SK-N-SH (cell line): Measurements from ENCODE around the gene HOXA2. TPM values are rescaled to one million over a fixed set of nuclear protein-coding genes. Genes with fewer than 3 reads are reported as not detected.

Source experiments
- CTCF ChIA-PET: fragments of 300-600, 350-600 bp; formaldehyde crosslinking; extraction: SDS; loops from one replicate; lab custom pipeline; 2021; lab: Yijun Ruan, JAX
- POLR2A ChIA-PET: fragments of 350-600 bp; sonication (Branson Sonifier 250); formaldehyde crosslinking; extraction: SDS; loops from one replicate; lab custom pipeline; 2020; ENCODE audit warnings: antibody characterized with exemption, inconsistent platforms; lab: Yijun Ruan, JAX
- DNase-seq: peaks from one replicate; pipeline ENCODE4 v3.0.0; 2012
- H2AFZ ChIP-seq: fragments of 200-600 bp; sonication (generic); 2 replicates; pipeline ENCODE4 v1.8.1; 2016; ENCODE audit warnings: antibody characterized with exemption, mild to moderate bottlenecking, low read depth
- H3F3A ChIP-seq: fragments of 200-600 bp; sonication (generic); replicated peaks from 2 replicates; pipeline ENCODE3; 2016; ENCODE audit warnings: antibody characterized with exemption, mild to moderate bottlenecking; ENCODE audit not compliant: insufficient read depth
- H3K27ac ChIP-seq, 2 experiments: fragments of 200-500 bp in 1 of 2; fragments of 200-600 bp in 1 of 2; sonication (Bioruptor generic) in 1 of 2; sonication (generic), shearing (Covaris generic) in 1 of 2; 2 replicates each; pipeline versions ENCODE4 v1.5.1 to v1.6.1; 2014 to 2016; ENCODE audit warnings: low read depth in 2 of 2, inconsistent platforms in 1 of 2, low read length in 1 of 2, mild to moderate bottlenecking in 1 of 2, mixed read lengths in 1 of 2
- H3K27me3 ChIP-seq: fragments of 200-600 bp; sonication (generic), shearing (Covaris generic); 2 replicates; pipeline ENCODE4 v1.6.1; 2016; ENCODE audit warnings: mixed run types; ENCODE audit not compliant: insufficient read depth
- H3K36me3 ChIP-seq, 2 experiments: fragments of 200-500 bp in 1 of 2; fragments of 200-600 bp in 1 of 2; sonication (Bioruptor generic) in 1 of 2; sonication (generic) in 1 of 2; replicated peaks in 1 of 2; 2 replicates each; pipeline versions ENCODE3 to v1.5.1; 2014 to 2016; ENCODE audit warnings: low read length in 1 of 2, mild to moderate bottlenecking in 1 of 2; ENCODE audit not compliant: insufficient read depth in 2 of 2, control insufficient read depth in 1 of 2
- H3K4me1 ChIP-seq, 2 experiments: fragments of 200-500 bp in 1 of 2; fragments of 200-600 bp in 1 of 2; sonication (Bioruptor generic) in 1 of 2; sonication (generic), shearing (Covaris generic) in 1 of 2; 2 replicates each; pipeline versions ENCODE4 v1.5.1 to v1.6.1; 2014 to 2016; ENCODE audit warnings: low read depth in 1 of 2, low read length in 1 of 2, mixed run types in 1 of 2; ENCODE audit not compliant: insufficient read depth in 2 of 2, control insufficient read depth in 1 of 2
- H3K4me2 ChIP-seq: fragments of 200-600 bp; sonication (generic), shearing (Covaris generic); 2 replicates; pipeline ENCODE4 v1.6.1; 2017; ENCODE audit warnings: mixed run types
- H3K4me3 ChIP-seq, 2 experiments: fragments of 200-500 bp in 1 of 2; fragments of 200-600 bp in 1 of 2; sonication (Bioruptor generic) in 1 of 2; sonication (generic), shearing (Covaris generic) in 1 of 2; 2 replicates each; pipeline versions ENCODE4 v1.5.1 to v1.8.1; 2014 to 2016; ENCODE audit warnings: low read depth in 2 of 2, inconsistent platforms in 1 of 2, low read length in 1 of 2, mild to moderate bottlenecking in 1 of 2, mixed read lengths in 1 of 2, moderate library complexity in 1 of 2
- H3K79me2 ChIP-seq: fragments of 200-600 bp; sonication (generic); 2 replicates; pipeline ENCODE4 v1.8.1; 2017; ENCODE audit warnings: mild to moderate bottlenecking; ENCODE audit not compliant: insufficient read depth
- H3K9ac ChIP-seq: fragments of 200-600 bp; sonication (generic); 2 replicates; pipeline ENCODE4 v1.6.1; 2017; ENCODE audit warnings: mixed run types
- H3K9me2 ChIP-seq: fragments of 200-600 bp; sonication (generic); 2 replicates; pipeline ENCODE4 v1.6.1; 2017; ENCODE audit warnings: mixed run types
- H3K9me3 ChIP-seq: fragments of 200-600 bp; sonication (generic); 2 replicates; pipeline ENCODE4 v1.6.1; 2017; ENCODE audit warnings: mixed run types, mild to moderate bottlenecking, moderate library complexity
- H4K20me1 ChIP-seq: fragments of 200-600 bp; sonication (generic); 2 replicates; pipeline ENCODE4 v1.6.1; 2017; ENCODE audit warnings: mild to moderate bottlenecking, mixed run types; ENCODE audit not compliant: insufficient read depth
- CHD2 ChIP-seq: fragments of 150-350 bp; IDR thresholded peaks from 2 replicates; pipeline ENCODE4 v1.6.1; 2018; ENCODE audit warnings: low read length; ENCODE audit not compliant: partially characterized antibody
- EP300 ChIP-seq, 2 experiments: IDR thresholded peaks; 2 replicates each; pipeline versions ENCODE4 v1.4.0 to v1.6.1; 2012; ENCODE audit warnings: borderline replicate concordance in 1 of 2, low read depth in 1 of 2, low read length in 1 of 2
- EZH2phosphoT487 ChIP-seq: fragments of 200-600 bp; sonication (generic); IDR thresholded peaks from 2 replicates; pipeline ENCODE4 v1.6.1; 2017; ENCODE audit warnings: low read depth, mixed run types, mild to moderate bottlenecking, antibody characterized with exemption, moderate library complexity, borderline replicate concordance
- FOSL2 ChIP-seq: IDR thresholded peaks from 2 replicates; pipeline ENCODE4 v1.4.0; 2012; ENCODE audit warnings: low read depth, mild to moderate bottlenecking, moderate library complexity, borderline replicate concordance
- GABPA ChIP-seq: IDR thresholded peaks from 2 replicates; pipeline ENCODE4 v1.4.0; 2012; ENCODE audit warnings: low read depth, mild to moderate bottlenecking
- IRF3 ChIP-seq: fragments of 150-350 bp; IDR thresholded peaks from 2 replicates; pipeline ENCODE4 v1.6.1; 2016; ENCODE audit warnings: mild to moderate bottlenecking, low read depth, low read length
- MEF2A ChIP-seq: IDR thresholded peaks from 2 replicates; pipeline ENCODE4 v1.4.0; 2012; ENCODE audit warnings: low read depth, borderline replicate concordance
- MXI1 ChIP-seq: IDR thresholded peaks from 2 replicates; pipeline ENCODE4 v1.6.1; 2012; ENCODE audit warnings: mild to moderate bottlenecking, low read depth, low read length, improper control_type of control experiment
- POLR2AphosphoS5 ChIP-seq: IDR thresholded peaks from 2 replicates; pipeline ENCODE4 v1.6.1; 2012; ENCODE audit warnings: low read depth, low read length
- RFX5 ChIP-seq: IDR thresholded peaks from 2 replicates; pipeline ENCODE4 v1.6.1; 2012; ENCODE audit warnings: mild to moderate bottlenecking, improper control_type of control experiment, low read length
- RXRA ChIP-seq: IDR thresholded peaks from 2 replicates; pipeline ENCODE4 v1.4.0; 2012; ENCODE audit warnings: low read depth, mild to moderate bottlenecking, borderline replicate concordance
- USF1 ChIP-seq: IDR thresholded peaks from 2 replicates; pipeline ENCODE4 v1.4.0; 2012; ENCODE audit warnings: low read depth, borderline replicate concordance
- USF2 ChIP-seq: fragments of 150-350 bp; IDR thresholded peaks from 2 replicates; pipeline ENCODE4 v1.6.1; 2017; ENCODE audit warnings: antibody characterized with exemption, low read length, low read depth, borderline replicate concordance
- WGBS: methylation state at CpG from one replicate; pipeline ENCODE4 v1.1.6; 2017; ENCODE audit warnings: low lambda C conversion rate; 5-methylcytosine and 5-hydroxymethylcytosine counted together
- polyA plus RNA-seq, 3 experiments: library from polyadenylated mRNA; depleted of rRNA; stranded (reverse); fragments of >200 nt; gene quantifications; 2 replicates each; pipeline ENCODE4 v1.2.3, GENCODE V29; 2012

Gene HOXA2
- polyA plus RNA-seq, 1 of the 3 experiments (the other 2 are of a cell fraction): not detected

- no peak for TF ChIP-seq USF1
- TF ChIP-seq RXRA: no peak
- no peak for TF ChIP-seq FOSL2
- TF ChIP-seq POLR2AphosphoS5: no peak
These were observed 8.7 kb upstream of the HOXA2 start (continued) for GRCh38 chr7:27111042-27111750.

- Histone ChIP-seq H3K9me3 (no peaks in the 10 kb centered on the region), H3K4me2 (no peak overlapping the region), H3K27ac (no peak overlapping the region), H3K27me3 (peaks cover 94% of the 10 kb centered on the region), H3F3A (peaks cover 5% of the 10 kb centered on the region), H3K4me3 (no peak overlapping the region), H3K9ac (no peak overlapping the region), H3K36me3 (no peaks in the 10 kb centered on the region), H3K9me2 (no peaks in the 10 kb centered on the region), H3K4me1 (no peaks in the 10 kb centered on the region; a peak in 1 of 4 replicates), H2AFZ (no peak overlapping the region), H3K79me2 (no peaks in the 10 kb centered on the region), H4K20me1 (no peaks in the 10 kb centered on the region)
- WGBS: 21% methylated on average over 59 of the region's 66 CpGs
- ChIA-PET CTCF (interaction anchor here (1.1 to 1.7 kb wide), 3 partner anchors 15 to 41 kb away, joined by 4 to 8 read pairs (median 4); no protein-coding TSS in a partner anchor), POLR2A (no interaction called here)
- peak; percentile 66 for DNase-seq
- TF ChIP-seq USF2 (0 out of 2 replicates have a peak, but pooled peaks have one; percentile 16), USF1 (peak; percentile 73; the same call in 1 of the 2 replicates), RFX5 (no peak)
These were observed 7.9 kb upstream of the HOXA2 start for GRCh38 chr7:27110186-27111031.

- H3F3A ChIP-seq: peaks cover 5% of the 10 kb centered on the region
- peaks cover 94% of the 10 kb centered on the region for H3K27me3 ChIP-seq
- DNase-seq: no peak
- no peaks in the 10 kb centered on the region for H3K9me3 ChIP-seq
- no peak overlapping the region for H3K4me3 ChIP-seq
- H3K79me2 ChIP-seq: no peaks in the 10 kb centered on the region
- H3K36me3 ChIP-seq: no peaks in the 10 kb centered on the region
- H3K4me1 ChIP-seq: no peaks in the 10 kb centered on the region; a peak in 1 of 4 replicates
- no peaks in the 10 kb centered on the region for H3K9me2 ChIP-seq
- H3K4me2 ChIP-seq: no peak overlapping the region
- no peak overlapping the region for H3K27ac ChIP-seq
- WGBS: 29% methylated on average over 4 of the region's 4 CpGs
- no peaks in the 10 kb centered on the region for H4K20me1 ChIP-seq
- no peak overlapping the region for H3K9ac ChIP-seq
- no peak overlapping the region for H2AFZ ChIP-seq
- CTCF ChIA-PET: interaction anchor here (1.4 to 1.7 kb wide), 2 partner anchors 15 to 35 kb away, joined by 4 to 8 read pairs; no protein-coding TSS in a partner anchor
- POLR2A ChIA-PET: no interaction called here
- TF ChIP-seq MXI1 (no peak), FOSL2 (no peak), GABPA (no peak), CHD2 (no peak), MEF2A (no peak), IRF3 (no peak), EZH2phosphoT487 (no peak), EP300 (IDR thresholded peaks at IDR 0.05; ENCODE audit: borderline replicate concordance in 1 of 2, low read depth in 1 of 2, low read length in 1 of 2) (no peak)
These were observed 7.1 kb upstream of the HOXA2 start for GRCh38 chr7:27109466-27110185.
